Mesenchymal stem cell (in vitro differentiated cells and primary cell): ENCODE data around the gene MAPKAP1.

Experiments used
- DNase-seq: peaks from one replicate; pipeline ENCODE4 v3.0.0-alpha.2; 2013
- H2AFZ ChIP-seq: one replicate; pipeline ENCODE4 v1.6.1; 2013; ENCODE audit warnings: low read depth, mild to moderate bottlenecking, control low read depth, inconsistent platforms, low read length, moderate library complexity
- H2AK5ac ChIP-seq: 2 replicates; pipeline ENCODE4 v1.6.1; 2013; ENCODE audit warnings: low read length, moderate library complexity, mild to moderate bottlenecking, inconsistent platforms; ENCODE audit not compliant: severe bottlenecking
- H2BK120ac ChIP-seq: one replicate; pipeline ENCODE4 v1.6.1; 2013; ENCODE audit warnings: low read depth, mild to moderate bottlenecking, inconsistent platforms, low read length, moderate library complexity
- H2BK12ac ChIP-seq, 2 experiments: one replicate each; pipeline ENCODE4 v1.6.1; 2013; ENCODE audit warnings: inconsistent platforms in 2 of 2, low read length in 2 of 2, mild to moderate bottlenecking in 2 of 2, moderate library complexity in 2 of 2, control low read depth in 1 of 2
- H2BK15ac ChIP-seq: one replicate; pipeline ENCODE4 v1.6.1; 2013; ENCODE audit warnings: mild to moderate bottlenecking, low read depth, inconsistent platforms; ENCODE audit not compliant: poor library complexity, severe bottlenecking
- H2BK5ac ChIP-seq: 2 replicates; pipeline ENCODE4 v1.6.1; 2013; ENCODE audit warnings: low read depth, mild to moderate bottlenecking, low read length, control low read depth, inconsistent platforms; ENCODE audit not compliant: poor library complexity, severe bottlenecking
- H3K14ac ChIP-seq, 2 experiments: one replicate each; pipeline ENCODE4 v1.6.1; 2013; ENCODE audit warnings: inconsistent platforms in 2 of 2, low read length in 2 of 2, control low read depth in 1 of 2, mild to moderate bottlenecking in 1 of 2, moderate library complexity in 1 of 2
- H3K18ac ChIP-seq, 2 experiments: one replicate each; pipeline ENCODE4 v1.6.1; 2013; ENCODE audit warnings: inconsistent platforms in 2 of 2, low read length in 2 of 2, control low read depth in 1 of 2, low read depth in 1 of 2, mild to moderate bottlenecking in 1 of 2
- H3K23ac ChIP-seq, 2 experiments: one replicate each; pipeline ENCODE4 v1.6.1; 2013; ENCODE audit warnings: inconsistent platforms in 2 of 2, low read length in 2 of 2, mild to moderate bottlenecking in 2 of 2, moderate library complexity in 2 of 2, control low read depth in 1 of 2
- H3K27ac ChIP-seq: 2 replicates; pipeline ENCODE4 v1.5.1; 2013; ENCODE audit warnings: mild to moderate bottlenecking, moderate library complexity, low read length, control low read depth, inconsistent platforms; ENCODE audit not compliant: poor library complexity, severe bottlenecking
- H3K27me3 ChIP-seq, 2 experiments: 2 replicates each; pipeline versions ENCODE4 v1.6.1 to v1.7.0; 2013; ENCODE audit warnings: low read length in 2 of 2, mild to moderate bottlenecking in 2 of 2, moderate library complexity in 2 of 2, control low read depth in 1 of 2, inconsistent platforms in 1 of 2; ENCODE audit not compliant: control insufficient read depth in 1 of 2, insufficient read depth in 1 of 2
- H3K36me3 ChIP-seq, 2 experiments: 2 replicates each; pipeline versions ENCODE4 v1.6.1 to v1.7.0; 2013; ENCODE audit warnings: low read length in 2 of 2, control low read depth in 1 of 2, inconsistent platforms in 1 of 2, low read depth in 1 of 2, mild to moderate bottlenecking in 1 of 2; ENCODE audit not compliant: insufficient read depth in 2 of 2, control insufficient read depth in 1 of 2
- H3K4ac ChIP-seq, 2 experiments: one replicate each; pipeline ENCODE4 v1.6.1; 2013; ENCODE audit warnings: inconsistent platforms in 2 of 2, low read length in 2 of 2, mild to moderate bottlenecking in 2 of 2, moderate library complexity in 2 of 2, control low read depth in 1 of 2, low read depth in 1 of 2
- H3K4me1 ChIP-seq: 2 replicates; pipeline ENCODE4 v1.6.1; 2013; ENCODE audit warnings: low read depth, low read length, control low read depth; ENCODE audit not compliant: control insufficient read depth, insufficient read depth
- H3K4me2 ChIP-seq: 2 replicates; pipeline ENCODE4 v1.6.1; 2013; ENCODE audit warnings: low read length, mild to moderate bottlenecking, inconsistent platforms; ENCODE audit not compliant: poor library complexity, severe bottlenecking
- H3K4me3 ChIP-seq, 2 experiments: 2 replicates each; pipeline versions ENCODE4 v1.5.1 to v1.7.0; 2013; ENCODE audit warnings: low read length in 2 of 2, mild to moderate bottlenecking in 2 of 2, control low read depth in 1 of 2, low read depth in 1 of 2; ENCODE audit not compliant: insufficient read depth in 1 of 2
- H3K79me1 ChIP-seq: replicated peaks from 2 replicates; pipeline ENCODE4 v1.6.1; 2013; ENCODE audit warnings: mild to moderate bottlenecking, control low read depth, low read length, inconsistent platforms; ENCODE audit not compliant: poor library complexity, severe bottlenecking
- H3K9ac ChIP-seq: 2 replicates; pipeline ENCODE4 v1.7.0; 2013; ENCODE audit warnings: mild to moderate bottlenecking, low read length, moderate library complexity
- H3K9me3 ChIP-seq: 2 replicates; pipeline ENCODE4 v1.7.0; 2013; ENCODE audit warnings: mild to moderate bottlenecking, low read length; ENCODE audit not compliant: control insufficient read depth
- H4K8ac ChIP-seq: one replicate; pipeline ENCODE4 v1.6.1; 2013; ENCODE audit warnings: inconsistent platforms, mild to moderate bottlenecking, low read length, moderate library complexity
- H4K91ac ChIP-seq: one replicate; pipeline ENCODE4 v1.6.1; 2013; ENCODE audit warnings: mild to moderate bottlenecking, low read length, inconsistent platforms
- whole genome bisulfite sequencing: methylation state at CpG from one replicate; pipeline ENCODE4 v1.1.7; 2013; ENCODE audit warnings: mixed read lengths; 5-methylcytosine and 5-hydroxymethylcytosine counted together

MAPKAP1 gene

GRCh38 chr9:125515983-125516940 is 190.7 kb downstream of the MAPKAP1 start:
- Histone ChIP-seq H4K91ac (no peak overlapping the region), H3K14ac (no peak overlapping the region), H3K23ac (no peak overlapping the region), H2BK120ac (no peak overlapping the region), H2BK5ac (no peak overlapping the region), H3K4ac (no peak overlapping the region), H3K9me3 (no peaks in the 10 kb centered on the region), H3K36me3 (peaks cover 0 to 16% of the 10 kb centered on the region in 2 experiments), H2BK12ac (no peak overlapping the region), H3K27me3 (no peaks in the 10 kb centered on the region), H3K18ac (no peak overlapping the region), H3K4me1 (peaks cover 4% of the 10 kb centered on the region), H3K4me3 (no peak overlapping the region), H3K79me1 (peaks cover 25% of the 10 kb centered on the region), H3K4me2 (no peak overlapping the region), H3K27ac (no peak overlapping the region), H2BK15ac (no peak overlapping the region), H2AK5ac (no peak overlapping the region), H3K9ac (no peak overlapping the region), H2AFZ (no peak overlapping the region), H4K8ac (no peak overlapping the region)
- WGBS, result 90% methylated on average over 3 of the region's 6 CpGs
- DNase-seq, result no peak

- H3K14ac ChIP-seq, result no peak overlapping the region
- H3K4me1 ChIP-seq, result peaks cover 4% of the 10 kb centered on the region
- no peak overlapping the region for H2AFZ ChIP-seq
- peak overlapping the region in 1 of 2 experiments; percentile 37 for H3K18ac ChIP-seq
- H3K9ac ChIP-seq, result no peak overlapping the region
- H3K27ac ChIP-seq, result no peak overlapping the region
- no peak overlapping the region for H2BK15ac ChIP-seq
- peaks cover 0 to 10% of the 10 kb centered on the region in 2 experiments for H3K36me3 ChIP-seq
- H3K27me3 ChIP-seq, result no peaks in the 10 kb centered on the region
- H2BK5ac ChIP-seq, result no peak overlapping the region
- no peak overlapping the region for H4K91ac ChIP-seq
- H3K9me3 ChIP-seq, result no peaks in the 10 kb centered on the region
- no peak for DNase-seq
- H3K4me3 ChIP-seq, result no peak overlapping the region
- no peak overlapping the region for H3K4me2 ChIP-seq
- H3K23ac ChIP-seq, result no peak overlapping the region
- no peak overlapping the region for H3K4ac ChIP-seq
- no peak overlapping the region for H4K8ac ChIP-seq
- no peak overlapping the region for H2AK5ac ChIP-seq
- H2BK120ac ChIP-seq, result no peak overlapping the region
- WGBS, result 50% methylated on average over 3 of the region's 5 CpGs
- no peak overlapping the region for H2BK12ac ChIP-seq
- peaks cover 30% of the 10 kb centered on the region for H3K79me1 ChIP-seq
Measured at GRCh38 chr9:125515281-125515680, 191.7 kb downstream of the MAPKAP1 start.

- H3K27ac ChIP-seq, result no peak overlapping the region
- H3K9me3 ChIP-seq, result no peaks in the 10 kb centered on the region
- H3K14ac ChIP-seq, result no peak overlapping the region
- H2AK5ac ChIP-seq, result no peak overlapping the region
- no peak overlapping the region for H2BK5ac ChIP-seq
- no peak for DNase-seq
- no peaks in the 10 kb centered on the region for H3K27me3 ChIP-seq
- no peak overlapping the region for H2BK120ac ChIP-seq
- no peak overlapping the region for H3K9ac ChIP-seq
- no peak overlapping the region for H2BK15ac ChIP-seq
- H3K18ac ChIP-seq, result peak overlapping the region in 1 of 2 experiments; percentile 71
- H3K23ac ChIP-seq, result no peak overlapping the region
- peaks cover 26% of the 10 kb centered on the region for H3K79me1 ChIP-seq
- no peak overlapping the region for H3K4me2 ChIP-seq
- peaks cover 4% of the 10 kb centered on the region for H3K4me1 ChIP-seq
- no peak overlapping the region for H4K91ac ChIP-seq
- H3K4me3 ChIP-seq, result no peak overlapping the region
- WGBS, result 94% methylated on average over 4 of the region's 4 CpGs
- H2AFZ ChIP-seq, result no peak overlapping the region
- H4K8ac ChIP-seq, result no peak overlapping the region
- peaks cover 0 to 8% of the 10 kb centered on the region in 2 experiments for H3K36me3 ChIP-seq
- peak overlapping the region in 1 of 2 experiments; percentile 94 for H2BK12ac ChIP-seq
- peak overlapping the region in 1 of 2 experiments; percentile 28 for H3K4ac ChIP-seq
Measured at GRCh38 chr9:125514468-125514867, 192.5 kb downstream of the MAPKAP1 start.

- H4K91ac ChIP-seq, result peak overlapping the region; percentile 20
- no peaks in the 10 kb centered on the region for H3K9me3 ChIP-seq
- H3K9ac ChIP-seq, result peak overlapping the region; percentile 36
- H3K4me3 ChIP-seq, result no peak overlapping the region
- H3K4me2 ChIP-seq, result peak overlapping the region; percentile 40
- H2BK12ac ChIP-seq, result peak overlapping the region in 1 of 2 experiments; percentile 69
- H3K36me3 ChIP-seq, result peaks cover 0 to 8% of the 10 kb centered on the region in 2 experiments
- H3K18ac ChIP-seq, result no peak overlapping the region
- no peaks in the 10 kb centered on the region for H3K27me3 ChIP-seq
- no peak overlapping the region for H3K4ac ChIP-seq
- H4K8ac ChIP-seq, result no peak overlapping the region
- H3K23ac ChIP-seq, result no peak overlapping the region
- WGBS, result 69% methylated on average over 12 of the region's 13 CpGs
- peaks cover 21% of the 10 kb centered on the region for H3K79me1 ChIP-seq
- H3K4me1 ChIP-seq, result peaks cover 4% of the 10 kb centered on the region
- peak overlapping the region in 1 of 2 experiments; percentile 10 for H3K14ac ChIP-seq
- H2BK120ac ChIP-seq, result no peak overlapping the region
- DNase-seq, result peak; percentile 86
- peak overlapping the region; percentile 74 for H3K27ac ChIP-seq
- peak overlapping the region; percentile 1 for H2AK5ac ChIP-seq
- H2AFZ ChIP-seq, result no peak overlapping the region
- no peak overlapping the region for H2BK15ac ChIP-seq
- no peak overlapping the region for H2BK5ac ChIP-seq
Measured at GRCh38 chr9:125513668-125514413, 193.2 kb downstream of the MAPKAP1 start.
